ENCODE measurements around the gene MYO1G. TPM values are rescaled to one million over a fixed set of nuclear protein-coding genes. Genes with fewer than 3 reads are reported as not detected.

Gene MYO1G
- total RNA-seq, 1 experiment from 2014 or later, result 0.36 TPM

DNA sequence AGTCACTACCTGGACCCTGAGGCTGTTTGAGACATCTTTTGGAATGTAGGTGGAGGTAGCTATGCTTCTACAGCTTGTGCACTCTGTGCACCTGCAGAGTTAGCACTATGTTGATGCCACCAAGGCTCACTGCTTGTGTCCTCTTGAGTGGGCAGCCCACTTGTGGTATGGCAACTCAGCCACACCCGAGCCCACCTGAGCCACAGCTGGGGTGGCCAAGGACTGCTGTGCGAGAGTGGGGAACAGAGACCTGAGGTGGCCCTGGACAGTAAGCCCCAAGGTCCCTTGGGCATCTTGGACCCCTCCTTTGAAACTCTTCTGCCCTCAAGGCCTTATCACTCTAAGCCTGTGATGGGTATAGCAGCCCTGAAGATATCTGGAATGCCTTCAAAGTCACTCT lies 25.7 kb downstream of the MYO1G start:
- intact Hi-C loops (cut with micrococcal nuclease; ENCODE audit: unreplicated experiment), result no loop called here
- Mint-ChIP-seq H3K27ac (ENCODE audit: unreplicated experiment) (no peak overlapping the region), H3K27me3 (ENCODE audit: insufficient read depth, unreplicated experiment) (peaks cover 10% of the 10 kb centered on the region), H3K4me3 (ENCODE audit: unreplicated experiment) (no peak overlapping the region), H3K9me3 (ENCODE audit: unreplicated experiment) (no peaks in the 10 kb centered on the region), H3K4me1 (ENCODE audit: low read depth, unreplicated experiment) (no peaks in the 10 kb centered on the region), H3K36me3 (ENCODE audit: insufficient read depth, unreplicated experiment) (no peaks in the 10 kb centered on the region)
- no TSS peak for BruUV-seq (replicated peaks)
- TF ChIP-seq CTCF (IDR thresholded peaks at IDR 0.05; ENCODE audit: insufficient read depth in 1 of 2, low read depth in 1 of 2, low read length in 1 of 2, severe bottlenecking in 1 of 2, unreplicated experiment in 1 of 2), result no peak
- ChIA-PET CTCF (no interaction called here), POLR2A (no interaction called here)
- Histone ChIP-seq H3K27me3 (replicated peaks; ENCODE audit: control insufficient read depth, insufficient read depth, low read length) (no peaks in the 10 kb centered on the region), H3K36me3 (ENCODE audit: control insufficient read depth, insufficient read depth, low read length) (no peaks in the 10 kb centered on the region), H3K4me3 (ENCODE audit: low read depth, low read length) (no peak overlapping the region), H3K9me3 (no peaks in the 10 kb centered on the region), H3K4me1 (no peaks in the 10 kb centered on the region)
- no peak for DNase-seq

- Mint-ChIP-seq H3K36me3 (ENCODE audit: insufficient read depth, unreplicated experiment) (no peaks in the 10 kb centered on the region), H3K4me3 (ENCODE audit: unreplicated experiment) (no peak overlapping the region), H3K27ac (ENCODE audit: unreplicated experiment) (no peak overlapping the region), H3K4me1 (ENCODE audit: low read depth, unreplicated experiment) (no peaks in the 10 kb centered on the region), H3K9me3 (ENCODE audit: unreplicated experiment) (no peaks in the 10 kb centered on the region), H3K27me3 (ENCODE audit: insufficient read depth, unreplicated experiment) (peaks cover 12% of the 10 kb centered on the region)
- Histone ChIP-seq H3K36me3 (ENCODE audit: control insufficient read depth, insufficient read depth, low read length) (no peaks in the 10 kb centered on the region), H3K4me3 (ENCODE audit: low read depth, low read length) (no peak overlapping the region), H3K9me3 (no peaks in the 10 kb centered on the region), H3K4me1 (no peaks in the 10 kb centered on the region), H3K27me3 (replicated peaks; ENCODE audit: control insufficient read depth, insufficient read depth, low read length) (no peaks in the 10 kb centered on the region)
- BruUV-seq (replicated peaks), result no TSS peak
- DNase-seq, result no peak
- CTCF ChIA-PET, result no interaction called here
- POLR2A ChIA-PET, result no interaction called here
- no peak for TF ChIP-seq CTCF (IDR thresholded peaks at IDR 0.05; ENCODE audit: insufficient read depth in 1 of 2, low read depth in 1 of 2, low read length in 1 of 2, severe bottlenecking in 1 of 2, unreplicated experiment in 1 of 2)
- intact Hi-C loops (cut with micrococcal nuclease; ENCODE audit: unreplicated experiment), result no loop called here
Measured at GRCh38 chr7:44949303-44949702, 29.5 kb downstream of the MYO1G start.

- intact Hi-C loops (cut with micrococcal nuclease; ENCODE audit: unreplicated experiment), result no loop called here
- H3K36me3 ChIP-seq (ENCODE audit: control insufficient read depth, insufficient read depth, low read length), result no peaks in the 10 kb centered on the region
- no peak for DNase-seq
- CTCF ChIA-PET, result no interaction called here
- no peaks in the 10 kb centered on the region for H3K27me3 ChIP-seq (replicated peaks; ENCODE audit: control insufficient read depth, insufficient read depth, low read length)
- Mint-ChIP-seq H3K4me3 (ENCODE audit: unreplicated experiment) (no peak overlapping the region), H3K27me3 (ENCODE audit: insufficient read depth, unreplicated experiment) (peaks cover 8% of the 10 kb centered on the region), H3K36me3 (ENCODE audit: insufficient read depth, unreplicated experiment) (no peaks in the 10 kb centered on the region), H3K27ac (ENCODE audit: unreplicated experiment) (no peak overlapping the region), H3K9me3 (ENCODE audit: unreplicated experiment) (no peaks in the 10 kb centered on the region), H3K4me1 (ENCODE audit: low read depth, unreplicated experiment) (no peaks in the 10 kb centered on the region)
- no peaks in the 10 kb centered on the region for H3K9me3 ChIP-seq
- no peak overlapping the region for H3K4me3 ChIP-seq (ENCODE audit: low read depth, low read length)
- BruUV-seq (replicated peaks), result no TSS peak
- H3K4me1 ChIP-seq, result no peaks in the 10 kb centered on the region
- POLR2A ChIA-PET, result no interaction called here
- TF ChIP-seq CTCF (IDR thresholded peaks at IDR 0.05; ENCODE audit: insufficient read depth in 1 of 2, low read depth in 1 of 2, low read length in 1 of 2, severe bottlenecking in 1 of 2, unreplicated experiment in 1 of 2), result no peak
Measured at GRCh38 chr7:44945479-44945878, 33.3 kb downstream of the MYO1G start.

All from Caco-2 (cell line).